CD14-positive monocyte (primary cell): ENCODE data around the gene C2. TPM values are rescaled to one million over a fixed set of nuclear protein-coding genes. Genes with fewer than 3 reads are reported as not detected.

ENCODE experiments used
- DNase-seq, 3 donors: peaks; one replicate each; pipeline ENCODE4 v3.0.0-alpha.2; 2011 to 2022
- H2AFZ ChIP-seq: 2 replicates; pipeline ENCODE4 v1.6.0; 2012; ENCODE audit warnings: mild to moderate bottlenecking, low read depth, low read length, inconsistent platforms; ENCODE audit not compliant: insufficient read depth, poor library complexity, severe bottlenecking
- H3K27ac ChIP-seq, 2 donors: 1 replicate in 1 of 2; 2 replicates in 1 of 2; pipeline ENCODE4 v1.5.1; 2012 to 2013; ENCODE audit warnings: low read length in 2 of 2, control low read depth in 1 of 2, inconsistent platforms in 1 of 2, low read depth in 1 of 2, mild to moderate bottlenecking in 1 of 2
- H3K27me3 ChIP-seq, 2 donors: one replicate each; pipeline versions ENCODE4 v1.6.0 to v1.6.1; 2011 to 2013; ENCODE audit warnings: low read length in 2 of 2; ENCODE audit not compliant: control insufficient read depth in 2 of 2, insufficient read depth in 2 of 2
- H3K36me3 ChIP-seq, 2 donors: replicated peaks in 1 of 2; 1 replicate in 1 of 2; 2 replicates in 1 of 2; pipeline versions ENCODE4 v1.5.1 to v1.6.1; 2012 to 2013; ENCODE audit warnings: low read length in 2 of 2, control low read depth in 1 of 2, inconsistent platforms in 1 of 2, mild to moderate bottlenecking in 1 of 2; ENCODE audit not compliant: insufficient read depth in 2 of 2, control insufficient read depth in 1 of 2
- H3K4me1 ChIP-seq, 2 donors: 1 replicate in 1 of 2; 2 replicates in 1 of 2; pipeline versions ENCODE4 v1.5.1 to v1.6.1; 2012 to 2013; ENCODE audit warnings: low read length in 2 of 2, control low read depth in 1 of 2, inconsistent platforms in 1 of 2, mild to moderate bottlenecking in 1 of 2, moderate library complexity in 1 of 2; ENCODE audit not compliant: insufficient read depth in 2 of 2, control insufficient read depth in 1 of 2
- H3K4me2 ChIP-seq: replicated peaks from 2 replicates; pipeline ENCODE3; 2012; ENCODE audit warnings: low read length, moderate library complexity, mild to moderate bottlenecking; ENCODE audit not compliant: poor library complexity, severe bottlenecking; ENCODE audit errors: extremely low read depth
- H3K4me3 ChIP-seq, 3 experiments: fragments of 200-600 bp in 1 of 3; sonication (generic) in 1 of 3; replicated peaks in 1 of 3; 1 replicate in 2 of 3; 2 replicates in 1 of 3; pipeline ENCODE4 v1.5.1; 2011 to 2013; ENCODE audit warnings: low read length in 3 of 3, mild to moderate bottlenecking in 3 of 3, control low read depth in 2 of 3, low read depth in 2 of 3, inconsistent platforms in 1 of 3, moderate library complexity in 1 of 3
- H3K79me2 ChIP-seq: 2 replicates; pipeline ENCODE4 v1.6.0; 2012; ENCODE audit warnings: mild to moderate bottlenecking, control low read depth, inconsistent platforms, low read length, moderate library complexity; ENCODE audit not compliant: insufficient read depth
- H3K9ac ChIP-seq: 2 replicates; pipeline ENCODE4 v1.6.0; 2017; ENCODE audit warnings: low read length, mild to moderate bottlenecking; ENCODE audit not compliant: insufficient read depth, poor library complexity, severe bottlenecking
- H3K9me3 ChIP-seq, 2 donors: replicated peaks in 1 of 2; 1 replicate in 1 of 2; 2 replicates in 1 of 2; pipeline versions ENCODE4 v1.5.1 to v1.6.1; 2012 to 2013; ENCODE audit warnings: low read length in 2 of 2, control low read depth in 1 of 2; ENCODE audit not compliant: control insufficient read depth in 1 of 2, insufficient read depth in 1 of 2
- H4K20me1 ChIP-seq: 2 replicates; pipeline ENCODE4 v1.6.0; 2012; ENCODE audit warnings: mild to moderate bottlenecking, low read length, control low read depth, moderate library complexity; ENCODE audit not compliant: insufficient read depth
- H3K27ac Mint-ChIP-seq, 7 donors: one replicate each; pipeline ENCODE4 v1.8.0; 2020; ENCODE audit warnings: mild to moderate bottlenecking in 7 of 7, mixed read lengths in 7 of 7, moderate library complexity in 6 of 7, inconsistent platforms in 2 of 7
- H3K27me3 Mint-ChIP-seq, 3 donors: one replicate each; pipeline ENCODE4 v1.8.0; 2021 to 2022; ENCODE audit warnings: low read depth in 3 of 3, mild to moderate bottlenecking in 3 of 3, mixed read lengths in 3 of 3, moderate library complexity in 3 of 3, inconsistent platforms in 1 of 3
- H3K36me3 Mint-ChIP-seq, 2 donors: one replicate each; pipeline ENCODE4 v1.8.0; 2020; ENCODE audit warnings: mixed read lengths in 2 of 2, inconsistent platforms in 1 of 2, mild to moderate bottlenecking in 1 of 2
- H3K4me1 Mint-ChIP-seq: one replicate; pipeline ENCODE4 v1.8.0; 2020; ENCODE audit warnings: mild to moderate bottlenecking, mixed read lengths
- H3K4me3 Mint-ChIP-seq, 2 donors: one replicate each; pipeline ENCODE4 v1.8.0; 2020; ENCODE audit warnings: mild to moderate bottlenecking in 2 of 2, mixed read lengths in 2 of 2, moderate library complexity in 1 of 2
- H3K9me3 Mint-ChIP-seq, 7 donors: one replicate each; pipeline ENCODE4 v1.8.0; 2020 to 2022; ENCODE audit warnings: mixed read lengths in 7 of 7, mild to moderate bottlenecking in 6 of 7, moderate library complexity in 6 of 7, inconsistent platforms in 2 of 7
- CTCF ChIP-seq: fragments of 200-600 bp; IDR thresholded peaks from one replicate; pipeline ENCODE4 v1.8.0; 2022; ENCODE audit warnings: antibody characterized with exemption, mild to moderate bottlenecking
- WGBS: methylation state at CpG from one replicate; pipeline ENCODE4 v1.1.5; 2013; ENCODE audit warnings: missing lambda C conversion rate; ENCODE audit not compliant: insufficient coverage; 5-methylcytosine and 5-hydroxymethylcytosine counted together
- intact Hi-C, 2 donors: fragments of 100-400 bp; cut with micrococcal nuclease; formaldehyde crosslinking; loops; one replicate each; pipeline versions ENCODE4 v1.15.0 to v1.15.1; 2023
- polyA plus RNA-seq, 3 donors: library from polyadenylated mRNA; depleted of rRNA in 1 of 3; unstranded in 2 of 3; stranded (reverse) in 1 of 3; fragments of 300-500 nt in 2 of 3; fragments of >200 nt in 1 of 3; fragmentation: Illumina TruSeq in 2 of 3; gene quantifications; 1 replicate in 2 of 3; 2 replicates in 1 of 3; pipeline ENCODE4 v1.2.3, GENCODE V29; 2012 to 2021

The C2 gene
- polyA plus RNA-seq, 3 donors = 5.4 to 7.2 (median 6.5) TPM

- H3K9me3 Mint-ChIP-seq = no peaks in the 10 kb centered on the region
Observed at GRCh38 chr6:31892821-31893220, 34.7 kb upstream of the C2 start.

DNA sequence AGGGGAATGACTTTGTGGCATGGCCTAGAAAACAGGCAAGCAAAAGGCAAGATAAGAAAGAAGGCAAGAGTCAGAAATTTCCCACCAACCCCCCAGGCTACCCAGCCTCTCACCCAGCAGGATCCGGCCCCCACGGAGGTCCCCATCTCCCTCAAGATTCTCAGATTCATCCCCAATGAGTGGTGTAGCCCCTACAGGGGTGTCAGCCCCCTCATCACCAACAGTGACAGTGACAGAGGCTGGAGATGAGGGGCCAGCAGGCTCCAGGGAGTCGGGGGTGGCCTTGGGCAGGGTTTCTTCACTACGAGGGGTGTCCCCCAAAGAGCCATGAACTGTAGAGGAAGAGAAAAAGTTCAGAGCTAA, 31.0 kb upstream of the C2 start:
- peaks cover 19 to 33% of the 10 kb centered on the region in 2 donors for H3K36me3 Mint-ChIP-seq
- peak overlapping the region in 2 of 3 experiments; percentile 73 to 97 for H3K4me3 ChIP-seq
- peak overlapping the region; percentile 72 for H3K4me3 Mint-ChIP-seq
- peaks cover 17% of the 10 kb centered on the region for H3K79me2 ChIP-seq
- H3K9me3 ChIP-seq = no peaks in the 10 kb centered on the region
- no peak for DNase-seq
- H3K27ac ChIP-seq = peak overlapping the region; percentile 2 to 61
- no peak for TF ChIP-seq CTCF
- peak overlapping the region; percentile 73 for H3K9ac ChIP-seq
- intact Hi-C loops = loop anchor here (5.0 kb wide), 3 partner anchors 34 to 61 kb away; partner anchors contain the start of genes NELFE (in 1 of the 2), NEU1 (in 1 of the 2) and SKIC2 (in 1 of the 2)
- H2AFZ ChIP-seq = peak overlapping the region; percentile 96
- H3K27me3 Mint-ChIP-seq = no peaks in the 10 kb centered on the region
- 56% methylated on average over 4 of the region's 4 CpGs for WGBS
- peak overlapping the region in 6 of 7 donors; percentile 13 to 85 (median 60) for H3K27ac Mint-ChIP-seq
- peaks cover 35% of the 10 kb centered on the region for H3K4me1 Mint-ChIP-seq
- H3K36me3 ChIP-seq = peaks cover 22 to 35% of the 10 kb centered on the region in 2 donors
- H3K27me3 ChIP-seq = no peaks in the 10 kb centered on the region
- H3K4me1 ChIP-seq = peaks cover 33 to 48% of the 10 kb centered on the region in 2 donors
- no peaks in the 10 kb centered on the region for H3K9me3 Mint-ChIP-seq
- no peaks in the 10 kb centered on the region for H4K20me1 ChIP-seq
- peak overlapping the region; percentile 82 for H3K4me2 ChIP-seq

More at GRCh38 chr6:31892821-31893220, 34.7 kb upstream of the C2 start:
- peaks cover 6 to 13% of the 10 kb centered on the region in 2 donors for H3K4me1 ChIP-seq
- no peak overlapping the region for H3K4me2 ChIP-seq
- no peaks in the 10 kb centered on the region for H4K20me1 ChIP-seq
- H3K4me3 Mint-ChIP-seq = no peak overlapping the region
- H2AFZ ChIP-seq = no peak overlapping the region
- peaks cover 46 to 63% of the 10 kb centered on the region in 2 donors for H3K36me3 ChIP-seq
- intact Hi-C loops = no loop called here
- peak overlapping the region in 2 of 7 donors; percentile 27 to 37 for H3K27ac Mint-ChIP-seq
- no peak overlapping the region for H3K27ac ChIP-seq
- no peaks in the 10 kb centered on the region for H3K27me3 Mint-ChIP-seq
- no peak for TF ChIP-seq CTCF
- peaks cover 41 to 60% of the 10 kb centered on the region in 2 donors for H3K36me3 Mint-ChIP-seq
- peaks cover 7% of the 10 kb centered on the region for H3K79me2 ChIP-seq
- H3K9me3 ChIP-seq = no peaks in the 10 kb centered on the region
- no peak for DNase-seq
- no peak overlapping the region for H3K4me3 ChIP-seq
- no peaks in the 10 kb centered on the region for H3K27me3 ChIP-seq
- peaks cover 11% of the 10 kb centered on the region for H3K4me1 Mint-ChIP-seq
- 78% methylated on average over 6 of the region's 6 CpGs for WGBS
- no peak overlapping the region for H3K9ac ChIP-seq
